ENCODE measurements around the gene MRPL10. TPM values are rescaled to one million over a fixed set of nuclear protein-coding genes. Genes with fewer than 3 reads are reported as not detected.

The MRPL10 gene
- total RNA-seq, 1 donor from 2014 or later: 36.4 TPM

GRCh38 chr17:47857551-47858455, 26.5 kb upstream of the MRPL10 start:
- H3K27me3 Mint-ChIP-seq: peaks cover 66% of the 10 kb centered on the region
- H3K36me3 Mint-ChIP-seq (ENCODE audit: low read depth): no peaks in the 10 kb centered on the region
- intact Hi-C loops (cut with micrococcal nuclease): no loop called here
- H3K4me3 Mint-ChIP-seq: no peak overlapping the region
- ChIA-PET POLR2A (no interaction called here), CTCF (interaction anchor here (1.2 kb wide), 1 partner anchor 17 kb away, joined by 4 read pairs; the partner anchor contains the start of gene SCRN2)
- DNase-seq (no peak), ATAC-seq (ENCODE audit: low read depth) (no peak)
- H3K27ac Mint-ChIP-seq: no peak overlapping the region
- no peak for TF ChIP-seq CTCF (IDR thresholded peaks at IDR 0.05)
- H3K9me3 Mint-ChIP-seq: no peaks in the 10 kb centered on the region
- no peaks in the 10 kb centered on the region for H3K4me1 Mint-ChIP-seq

- TF ChIP-seq CTCF (IDR thresholded peaks at IDR 0.05): no peak
- H3K27ac Mint-ChIP-seq: no peak overlapping the region
- CTCF ChIA-PET: no interaction called here
- no peak for ATAC-seq (ENCODE audit: low read depth)
- H3K36me3 Mint-ChIP-seq (ENCODE audit: low read depth): no peaks in the 10 kb centered on the region
- DNase-seq: no peak
- H3K4me1 Mint-ChIP-seq: peaks cover 9% of the 10 kb centered on the region
- H3K9me3 Mint-ChIP-seq: no peaks in the 10 kb centered on the region
- POLR2A ChIA-PET: no interaction called here
- H3K27me3 Mint-ChIP-seq: peaks cover 76% of the 10 kb centered on the region
- no peak overlapping the region for H3K4me3 Mint-ChIP-seq
- intact Hi-C loops (cut with micrococcal nuclease): no loop called here
Measured at GRCh38 chr17:47856830-47857229, 25.5 kb upstream of the MRPL10 start.

GRCh38 chr17:47855737-47856136, 24.4 kb upstream of the MRPL10 start:
- DNase-seq (no peak), ATAC-seq (ENCODE audit: low read depth) (no peak)
- Mint-ChIP-seq H3K27me3 (peaks cover 78% of the 10 kb centered on the region), H3K9me3 (no peaks in the 10 kb centered on the region), H3K36me3 (ENCODE audit: low read depth) (no peaks in the 10 kb centered on the region), H3K27ac (no peak overlapping the region), H3K4me1 (peaks cover 13% of the 10 kb centered on the region), H3K4me3 (no peak overlapping the region)
- POLR2A ChIA-PET: no interaction called here
- CTCF ChIA-PET: no interaction called here
- TF ChIP-seq CTCF (IDR thresholded peaks at IDR 0.05): no peak
- intact Hi-C loops (cut with micrococcal nuclease): no loop called here

GRCh38 chr17:47853616-47854015, 22.3 kb upstream of the MRPL10 start:
- DNase-seq (no peak), ATAC-seq (ENCODE audit: low read depth) (no peak)
- no peak overlapping the region for H3K4me3 Mint-ChIP-seq
- intact Hi-C loops (cut with micrococcal nuclease): no loop called here
- H3K36me3 Mint-ChIP-seq (ENCODE audit: low read depth): no peaks in the 10 kb centered on the region
- no peak for TF ChIP-seq CTCF (IDR thresholded peaks at IDR 0.05)
- no peaks in the 10 kb centered on the region for H3K9me3 Mint-ChIP-seq
- ChIA-PET CTCF (interaction anchor here (1.3 kb wide), 1 partner anchor 13 kb away, joined by 3 read pairs; the partner anchor contains the start of gene SCRN2), POLR2A (no interaction called here)
- H3K27ac Mint-ChIP-seq: no peak overlapping the region
- H3K4me1 Mint-ChIP-seq: peaks cover 19% of the 10 kb centered on the region
- H3K27me3 Mint-ChIP-seq: peaks cover 81% of the 10 kb centered on the region

GRCh38 chr17:47852113-47852949, 21.0 kb upstream of the MRPL10 start:
- DNase-seq (no peak), ATAC-seq (ENCODE audit: low read depth) (peak; percentile 36)

More at GRCh38 chr17:47852113-47852949, 21.0 kb upstream of the MRPL10 start:
- peaks cover 80% of the 10 kb centered on the region for H3K27me3 Mint-ChIP-seq
- ChIA-PET POLR2A (interaction anchor here (1.4 to 2.4 kb wide), 2 partner anchors 21 to 43 kb away, joined by 5 to 16 read pairs; partner anchors contain the start of genes LRRC46, MRPL10 and SP2), CTCF (interaction anchor here (1.3 kb wide), 1 partner anchor 11 kb away, joined by 3 read pairs; the partner anchor contains the start of gene SCRN2)
- H3K36me3 Mint-ChIP-seq (ENCODE audit: low read depth): no peaks in the 10 kb centered on the region
- H3K4me3 Mint-ChIP-seq: peak overlapping the region; percentile 61
- H3K4me1 Mint-ChIP-seq: peaks cover 20% of the 10 kb centered on the region
- intact Hi-C loops (cut with micrococcal nuclease): no loop called here
- TF ChIP-seq CTCF (IDR thresholded peaks at IDR 0.05): no peak
- H3K9me3 Mint-ChIP-seq: no peaks in the 10 kb centered on the region
- no peak overlapping the region for H3K27ac Mint-ChIP-seq

Data from activated B cell treated with CpG ODN at 0.5 μM for 24 hours (primary cell).